Measurements from ENCODE around the gene HYAL3. TPM values are rescaled to one million over a fixed set of nuclear protein-coding genes. Genes with fewer than 3 reads are reported as not detected.

HYAL3 gene
- total RNA-seq, 2 donors from 2014 or later, result 0.35 to 1.4 TPM

GRCh38 chr3:50258029-50258680, 41.0 kb downstream of the HYAL3 start:
- no peaks in the 10 kb centered on the region for H3K27me3 ChIP-seq (replicated peaks; ENCODE audit: insufficient read depth)
- H3K27ac ChIP-seq, result no peak overlapping the region
- no peak for ATAC-seq (ENCODE audit: insufficient number of reproducible peaks, low FRiP score, low read depth)
- peaks cover 23 to 51% of the 10 kb centered on the region in 2 donors for H3K4me1 ChIP-seq (ENCODE audit: control insufficient read depth in 1 of 2, low read depth in 2 of 2)
- no peak for DNase-seq (ENCODE audit: low spot score)
- no peaks in the 10 kb centered on the region for H3K9me3 ChIP-seq
- TF ChIP-seq, protein P1, sequence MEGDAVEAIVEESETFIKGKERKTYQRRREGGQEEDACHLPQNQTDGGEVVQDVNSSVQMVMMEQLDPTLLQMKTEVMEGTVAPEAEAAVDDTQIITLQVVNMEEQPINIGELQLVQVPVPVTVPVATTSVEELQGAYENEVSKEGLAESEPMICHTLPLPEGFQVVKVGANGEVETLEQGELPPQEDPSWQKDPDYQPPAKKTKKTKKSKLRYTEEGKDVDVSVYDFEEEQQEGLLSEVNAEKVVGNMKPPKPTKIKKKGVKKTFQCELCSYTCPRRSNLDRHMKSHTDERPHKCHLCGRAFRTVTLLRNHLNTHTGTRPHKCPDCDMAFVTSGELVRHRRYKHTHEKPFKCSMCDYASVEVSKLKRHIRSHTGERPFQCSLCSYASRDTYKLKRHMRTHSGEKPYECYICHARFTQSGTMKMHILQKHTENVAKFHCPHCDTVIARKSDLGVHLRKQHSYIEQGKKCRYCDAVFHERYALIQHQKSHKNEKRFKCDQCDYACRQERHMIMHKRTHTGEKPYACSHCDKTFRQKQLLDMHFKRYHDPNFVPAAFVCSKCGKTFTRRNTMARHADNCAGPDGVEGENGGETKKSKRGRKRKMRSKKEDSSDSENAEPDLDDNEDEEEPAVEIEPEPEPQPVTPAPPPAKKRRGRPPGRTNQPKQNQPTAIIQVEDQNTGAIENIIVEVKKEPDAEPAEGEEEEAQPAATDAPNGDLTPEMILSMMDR (IDR thresholded peaks at IDR 0.05), result no peak
- no peak overlapping the region for H3K4me3 ChIP-seq
- peaks cover 39% of the 10 kb centered on the region for H3K36me3 ChIP-seq

DNA sequence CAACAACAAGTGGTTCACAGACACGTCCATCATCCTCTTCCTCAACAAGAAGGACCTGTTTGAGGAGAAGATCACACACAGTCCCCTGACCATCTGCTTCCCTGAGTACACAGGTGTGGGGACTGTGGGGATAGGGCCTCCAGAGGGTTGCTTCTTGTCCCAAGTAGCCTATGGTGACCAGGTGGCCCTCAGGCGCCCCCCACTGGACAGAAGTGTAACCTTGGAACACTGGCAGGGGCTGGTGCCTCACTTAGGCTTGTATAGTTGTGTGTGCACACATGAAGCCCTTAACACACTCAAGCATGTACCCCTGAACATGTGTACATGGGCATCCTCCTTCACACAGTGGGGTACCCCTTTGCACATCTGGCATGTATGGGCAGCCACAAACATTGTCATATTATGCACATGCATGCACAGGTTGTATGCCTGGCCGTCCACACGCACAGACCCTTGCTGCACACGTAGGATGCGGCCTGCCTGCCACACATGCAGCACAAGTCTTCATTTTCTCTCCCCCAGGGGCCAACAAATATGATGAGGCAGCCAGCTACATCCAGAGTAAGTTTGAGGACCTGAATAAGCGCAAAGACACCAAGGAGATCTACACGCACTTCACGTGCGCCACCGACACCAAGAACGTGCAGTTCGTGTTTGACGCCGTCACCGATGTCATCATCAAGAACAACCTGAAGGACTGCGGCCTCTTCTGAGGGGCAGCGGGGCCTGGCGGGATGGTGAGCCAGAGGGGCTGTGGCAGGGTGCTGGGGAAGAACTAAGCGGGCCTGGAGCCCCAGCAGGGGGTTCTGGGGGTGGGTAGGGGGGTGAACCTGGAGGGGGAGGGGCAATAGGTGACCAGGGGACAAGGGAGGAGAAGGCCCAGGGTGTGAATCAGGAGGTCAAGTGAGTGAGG, 42.0 kb downstream of the HYAL3 start:
- H3K4me1 ChIP-seq (ENCODE audit: control insufficient read depth in 1 of 2, low read depth in 2 of 2), result peaks cover 23 to 42% of the 10 kb centered on the region in 2 donors
- no peak overlapping the region for H3K27ac ChIP-seq
- H3K9me3 ChIP-seq, result no peaks in the 10 kb centered on the region
- peaks cover 47% of the 10 kb centered on the region for H3K36me3 ChIP-seq
- ATAC-seq (ENCODE audit: insufficient number of reproducible peaks, low FRiP score, low read depth) (no peak), DNase-seq (ENCODE audit: low spot score) (no peak)
- no peak overlapping the region for H3K4me3 ChIP-seq
- TF ChIP-seq, protein P1 (IDR thresholded peaks at IDR 0.05), result peak; percentile 28
- no peaks in the 10 kb centered on the region for H3K27me3 ChIP-seq (replicated peaks; ENCODE audit: insufficient read depth)

DNA sequence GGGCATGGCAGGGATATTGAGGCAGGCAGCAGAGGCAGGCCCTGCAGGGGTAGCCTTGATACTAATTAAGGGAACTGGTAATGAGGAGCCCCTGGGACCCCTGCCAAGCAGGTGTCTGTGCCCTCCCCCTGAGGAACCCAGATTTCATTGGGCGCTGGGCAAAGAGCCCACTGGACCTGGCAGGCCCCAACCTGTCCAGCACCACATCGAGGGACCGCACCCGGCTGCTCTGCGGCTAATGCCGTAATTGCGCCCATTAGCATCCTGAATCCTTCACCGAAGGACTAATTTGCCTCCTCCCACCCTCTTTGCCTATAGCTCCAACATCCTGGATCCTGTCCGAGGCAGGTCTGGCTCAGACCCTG, 44.0 kb downstream of the HYAL3 start:
- no peaks in the 10 kb centered on the region for H3K9me3 ChIP-seq
- H3K4me3 ChIP-seq, result no peak overlapping the region
- DNase-seq (ENCODE audit: low spot score) (no peak), ATAC-seq (ENCODE audit: insufficient number of reproducible peaks, low FRiP score, low read depth) (no peak)
- peaks cover 52% of the 10 kb centered on the region for H3K36me3 ChIP-seq
- H3K4me1 ChIP-seq (ENCODE audit: control insufficient read depth in 1 of 2, low read depth in 2 of 2), result peaks cover 34 to 42% of the 10 kb centered on the region in 2 donors
- peak overlapping the region; percentile 79 to 89 for H3K27ac ChIP-seq
- H3K27me3 ChIP-seq (replicated peaks; ENCODE audit: insufficient read depth), result no peaks in the 10 kb centered on the region
- TF ChIP-seq, protein P1 (IDR thresholded peaks at IDR 0.05), result no peak

DNA sequence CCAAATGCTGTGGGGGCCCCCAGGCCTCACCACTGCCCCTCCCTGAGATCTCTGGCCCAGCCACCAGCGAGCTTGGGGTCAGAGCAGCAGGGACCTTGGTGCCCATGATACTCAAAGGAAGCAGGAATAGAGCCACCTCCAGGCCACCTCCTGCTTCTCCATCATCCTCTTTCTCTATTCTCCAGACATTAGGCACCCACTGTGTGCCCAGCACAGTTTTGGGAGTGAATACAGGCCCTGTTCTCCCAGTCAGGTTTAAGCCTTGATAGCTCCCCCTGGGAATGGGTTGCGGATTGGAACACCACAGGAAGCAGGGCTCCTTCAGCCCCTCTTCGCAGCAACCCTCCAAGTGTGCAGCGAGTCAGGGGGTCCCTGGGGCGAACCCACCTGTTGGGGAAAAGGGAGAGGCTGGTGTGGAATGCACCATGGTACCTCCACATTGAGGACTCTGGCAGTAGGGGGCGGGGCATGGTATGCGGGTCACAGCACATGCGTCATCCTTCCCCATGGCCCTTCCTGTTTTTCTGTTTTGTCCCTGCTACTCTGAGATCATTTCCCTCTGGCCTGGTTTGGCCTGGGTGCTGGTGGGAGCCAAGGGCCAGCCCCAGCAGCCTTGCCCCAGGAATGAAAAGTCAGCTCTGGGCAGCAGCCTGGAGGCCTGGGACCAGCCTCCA, 44.5 kb downstream of the HYAL3 start:
- peak overlapping the region; percentile 79 to 89 for H3K27ac ChIP-seq
- DNase-seq (ENCODE audit: low spot score), result no peak
- TF ChIP-seq, protein P1 (IDR thresholded peaks at IDR 0.05), result no peak
- H3K36me3 ChIP-seq, result peaks cover 52% of the 10 kb centered on the region
- no peaks in the 10 kb centered on the region for H3K27me3 ChIP-seq (replicated peaks; ENCODE audit: insufficient read depth)
- ATAC-seq (ENCODE audit: insufficient number of reproducible peaks, low FRiP score, low read depth), result no peak
- H3K9me3 ChIP-seq, result no peaks in the 10 kb centered on the region
- peaks cover 38 to 45% of the 10 kb centered on the region in 2 donors for H3K4me1 ChIP-seq (ENCODE audit: control insufficient read depth in 1 of 2, low read depth in 2 of 2)
- H3K4me3 ChIP-seq, result no peak overlapping the region

GRCh38 chr3:50251220-50251619, 48.0 kb downstream of the HYAL3 start:
- Histone ChIP-seq H3K4me3 (no peak overlapping the region), H3K4me1 (ENCODE audit: control insufficient read depth in 1 of 2, low read depth in 2 of 2) (peaks cover 68 to 74% of the 10 kb centered on the region in 2 donors), H3K9me3 (no peaks in the 10 kb centered on the region), H3K36me3 (peaks cover 27% of the 10 kb centered on the region), H3K27ac (peak overlapping the region; percentile 51 to 53), H3K27me3 (replicated peaks; ENCODE audit: insufficient read depth) (no peaks in the 10 kb centered on the region)
- TF ChIP-seq, protein P1 (IDR thresholded peaks at IDR 0.05), result no peak
- DNase-seq (ENCODE audit: low spot score) (no peak), ATAC-seq (ENCODE audit: insufficient number of reproducible peaks, low FRiP score, low read depth) (peak; percentile 28)

Data from thoracic aorta (tissue), 2 donors.